ENCODE measurements around the gene RDH14. TPM values are rescaled to one million over a fixed set of nuclear protein-coding genes. Genes with fewer than 3 reads are reported as not detected.

Gene RDH14
- total and polyA plus RNA-seq, 2 experiments from 2014 or later = 38.1 to 40.6 TPM

DNA sequence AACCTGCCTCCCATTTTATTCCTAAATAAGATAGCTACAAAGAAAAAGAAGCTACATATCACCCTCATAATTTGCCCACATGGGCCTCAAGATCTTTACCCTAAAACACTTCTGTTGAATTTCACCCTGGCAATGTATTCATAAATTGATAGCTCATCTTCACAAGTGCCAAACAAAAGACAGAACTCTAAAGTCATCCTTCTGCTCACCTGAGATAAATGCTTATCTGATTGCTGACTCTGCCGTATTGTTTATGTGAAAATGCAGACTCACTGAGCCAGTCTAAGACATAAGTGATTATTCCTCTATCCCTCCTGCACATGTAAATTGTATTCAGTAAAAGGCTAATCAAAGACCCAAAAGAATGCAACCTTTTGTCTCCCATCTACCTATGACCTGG is 2.0 kb downstream of the RDH14 start (continued):
- TF ChIP-seq, protein P1, sequence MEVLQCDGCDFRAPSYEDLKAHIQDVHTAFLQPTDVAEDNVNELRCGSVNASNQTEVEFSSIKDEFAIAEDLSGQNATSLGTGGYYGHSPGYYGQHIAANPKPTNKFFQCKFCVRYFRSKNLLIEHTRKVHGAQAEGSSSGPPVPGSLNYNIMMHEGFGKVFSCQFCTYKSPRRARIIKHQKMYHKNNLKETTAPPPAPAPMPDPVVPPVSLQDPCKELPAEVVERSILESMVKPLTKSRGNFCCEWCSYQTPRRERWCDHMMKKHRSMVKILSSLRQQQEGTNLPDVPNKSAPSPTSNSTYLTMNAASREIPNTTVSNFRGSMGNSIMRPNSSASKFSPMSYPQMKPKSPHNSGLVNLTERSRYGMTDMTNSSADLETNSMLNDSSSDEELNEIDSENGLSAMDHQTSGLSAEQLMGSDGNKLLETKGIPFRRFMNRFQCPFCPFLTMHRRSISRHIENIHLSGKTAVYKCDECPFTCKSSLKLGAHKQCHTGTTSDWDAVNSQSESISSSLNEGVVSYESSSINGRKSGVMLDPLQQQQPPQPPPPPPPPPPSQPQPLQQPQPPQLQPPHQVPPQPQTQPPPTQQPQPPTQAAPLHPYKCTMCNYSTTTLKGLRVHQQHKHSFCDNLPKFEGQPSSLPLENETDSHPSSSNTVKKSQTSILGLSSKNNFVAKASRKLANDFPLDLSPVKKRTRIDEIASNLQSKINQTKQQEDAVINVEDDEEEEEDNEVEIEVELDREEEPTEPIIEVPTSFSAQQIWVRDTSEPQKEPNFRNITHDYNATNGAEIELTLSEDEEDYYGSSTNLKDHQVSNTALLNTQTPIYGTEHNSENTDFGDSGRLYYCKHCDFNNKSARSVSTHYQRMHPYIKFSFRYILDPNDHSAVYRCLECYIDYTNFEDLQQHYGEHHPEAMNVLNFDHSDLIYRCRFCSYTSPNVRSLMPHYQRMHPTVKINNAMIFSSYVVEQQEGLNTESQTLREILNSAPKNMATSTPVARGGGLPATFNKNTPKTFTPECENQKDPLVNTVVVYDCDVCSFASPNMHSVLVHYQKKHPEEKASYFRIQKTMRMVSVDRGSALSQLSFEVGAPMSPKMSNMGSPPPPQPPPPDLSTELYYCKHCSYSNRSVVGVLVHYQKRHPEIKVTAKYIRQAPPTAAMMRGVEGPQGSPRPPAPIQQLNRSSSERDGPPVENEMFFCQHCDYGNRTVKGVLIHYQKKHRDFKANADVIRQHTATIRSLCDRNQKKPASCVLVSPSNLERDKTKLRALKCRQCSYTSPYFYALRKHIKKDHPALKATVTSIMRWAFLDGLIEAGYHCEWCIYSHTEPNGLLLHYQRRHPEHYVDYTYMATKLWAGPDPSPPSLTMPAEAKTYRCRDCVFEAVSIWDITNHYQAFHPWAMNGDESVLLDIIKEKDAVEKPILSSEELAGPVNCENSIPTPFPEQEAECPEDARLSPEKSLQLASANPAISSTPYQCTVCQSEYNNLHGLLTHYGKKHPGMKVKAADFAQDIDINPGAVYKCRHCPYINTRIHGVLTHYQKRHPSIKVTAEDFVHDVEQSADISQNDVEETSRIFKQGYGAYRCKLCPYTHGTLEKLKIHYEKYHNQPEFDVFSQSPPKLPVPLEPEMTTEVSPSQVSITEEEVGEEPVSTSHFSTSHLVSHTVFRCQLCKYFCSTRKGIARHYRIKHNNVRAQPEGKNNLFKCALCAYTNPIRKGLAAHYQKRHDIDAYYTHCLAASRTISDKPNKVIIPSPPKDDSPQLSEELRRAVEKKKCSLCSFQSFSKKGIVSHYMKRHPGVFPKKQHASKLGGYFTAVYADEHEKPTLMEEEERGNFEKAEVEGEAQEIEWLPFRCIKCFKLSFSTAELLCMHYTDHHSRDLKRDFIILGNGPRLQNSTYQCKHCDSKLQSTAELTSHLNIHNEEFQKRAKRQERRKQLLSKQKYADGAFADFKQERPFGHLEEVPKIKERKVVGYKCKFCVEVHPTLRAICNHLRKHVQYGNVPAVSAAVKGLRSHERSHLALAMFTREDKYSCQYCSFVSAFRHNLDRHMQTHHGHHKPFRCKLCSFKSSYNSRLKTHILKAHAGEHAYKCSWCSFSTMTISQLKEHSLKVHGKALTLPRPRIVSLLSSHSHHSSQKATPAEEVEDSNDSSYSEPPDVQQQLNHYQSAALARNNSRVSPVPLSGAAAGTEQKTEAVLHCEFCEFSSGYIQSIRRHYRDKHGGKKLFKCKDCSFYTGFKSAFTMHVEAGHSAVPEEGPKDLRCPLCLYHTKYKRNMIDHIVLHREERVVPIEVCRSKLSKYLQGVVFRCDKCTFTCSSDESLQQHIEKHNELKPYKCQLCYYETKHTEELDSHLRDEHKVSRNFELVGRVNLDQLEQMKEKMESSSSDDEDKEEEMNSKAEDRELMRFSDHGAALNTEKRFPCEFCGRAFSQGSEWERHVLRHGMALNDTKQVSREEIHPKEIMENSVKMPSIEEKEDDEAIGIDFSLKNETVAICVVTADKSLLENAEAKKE (CRISPR knock-in tag; IDR thresholded peaks at IDR 0.05) = no peak
- TF ChIP-seq ZNF331 (CRISPR knock-in tag; IDR thresholded peaks at IDR 0.05; ENCODE audit: low read depth) (no peak), NANOG (IDR thresholded peaks at IDR 0.05; ENCODE audit: borderline replicate concordance) (no peak), EZH2 (IDR thresholded peaks at IDR 0.05; ENCODE audit: low read depth, unreplicated experiment) (no peak), ZNF114 (CRISPR knock-in tag; IDR thresholded peaks at IDR 0.05) (no peak), POLR2AphosphoS5 (IDR thresholded peaks at IDR 0.05; ENCODE audit: low read depth) (no peak)
- TF ChIP-seq, protein P2, sequence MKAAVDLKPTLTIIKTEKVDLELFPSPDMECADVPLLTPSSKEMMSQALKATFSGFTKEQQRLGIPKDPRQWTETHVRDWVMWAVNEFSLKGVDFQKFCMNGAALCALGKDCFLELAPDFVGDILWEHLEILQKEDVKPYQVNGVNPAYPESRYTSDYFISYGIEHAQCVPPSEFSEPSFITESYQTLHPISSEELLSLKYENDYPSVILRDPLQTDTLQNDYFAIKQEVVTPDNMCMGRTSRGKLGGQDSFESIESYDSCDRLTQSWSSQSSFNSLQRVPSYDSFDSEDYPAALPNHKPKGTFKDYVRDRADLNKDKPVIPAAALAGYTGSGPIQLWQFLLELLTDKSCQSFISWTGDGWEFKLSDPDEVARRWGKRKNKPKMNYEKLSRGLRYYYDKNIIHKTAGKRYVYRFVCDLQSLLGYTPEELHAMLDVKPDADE (IDR thresholded peaks at IDR 0.05) = no peak

DNA sequence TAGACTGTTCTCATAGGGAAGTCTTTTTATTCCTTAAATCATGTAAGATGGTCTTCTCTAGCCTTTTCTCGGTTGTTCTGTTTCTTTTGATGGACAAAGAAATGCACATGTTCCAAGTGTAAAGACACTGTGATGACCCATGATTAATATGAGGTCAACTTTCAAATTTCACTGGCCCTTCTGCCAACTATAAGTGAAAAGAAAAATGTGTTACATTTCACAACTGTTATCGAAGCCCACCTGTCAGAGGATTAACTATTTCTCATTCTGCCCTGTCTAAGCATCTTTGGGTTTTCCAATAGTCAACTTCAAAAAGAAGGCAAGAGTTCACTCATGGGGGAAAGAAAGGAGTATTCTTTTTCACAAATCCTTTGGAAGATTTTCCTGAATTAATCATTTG is 3.3 kb downstream of the RDH14 start:
- no peak overlapping the region for H3K27ac Mint-ChIP-seq
- H3K9me3 Mint-ChIP-seq = no peaks in the 10 kb centered on the region
- Histone ChIP-seq H3K79me2 (replicated peaks; ENCODE audit: insufficient read depth) (peaks cover 52% of the 10 kb centered on the region), H2AFZ (no peak overlapping the region), H3K36me3 (ENCODE audit: insufficient read depth) (no peaks in the 10 kb centered on the region; the same call in 1 of the 2 replicates), H4K20me1 (replicated peaks; ENCODE audit: insufficient read depth) (0 out of 2 replicates have a peak, but pooled peaks cover 24% of the 10 kb centered on the region), H3K4me1 (ENCODE audit: insufficient read depth) (peaks cover 21% of the 10 kb centered on the region), H3K9me2 (ENCODE audit: insufficient read depth) (no peaks in the 10 kb centered on the region; the same call in 1 of the 2 replicates), H3K4me3 (no peak overlapping the region), H3K27ac (ENCODE audit: low read depth) (no peak overlapping the region), H3F3A (replicated peaks; ENCODE audit: low read depth) (no peaks in the 10 kb centered on the region), H3K27me3 (ENCODE audit: insufficient read depth) (no peaks in the 10 kb centered on the region), H3K4me2 (no peak overlapping the region)
- H3K4me3 Mint-ChIP-seq = no peak overlapping the region
- H3K27me3 Mint-ChIP-seq (ENCODE audit: insufficient read depth, low read depth, poor library complexity) = no peaks in the 10 kb centered on the region
- no peak for TF ChIP-seq POLR2AphosphoS5 (IDR thresholded peaks at IDR 0.05; ENCODE audit: low read depth)
- peaks cover 29% of the 10 kb centered on the region for H3K4me1 Mint-ChIP-seq
- DNase-seq (ENCODE audit: low spot score) (no peak), ATAC-seq (no peak)
- H3K36me3 Mint-ChIP-seq (ENCODE audit: low read depth) = peaks cover 12% of the 10 kb centered on the region; the same call in 2 of the 3 replicates
